ENCODE measurements around the gene MTFR1L.

Gene MTFR1L

DNA sequence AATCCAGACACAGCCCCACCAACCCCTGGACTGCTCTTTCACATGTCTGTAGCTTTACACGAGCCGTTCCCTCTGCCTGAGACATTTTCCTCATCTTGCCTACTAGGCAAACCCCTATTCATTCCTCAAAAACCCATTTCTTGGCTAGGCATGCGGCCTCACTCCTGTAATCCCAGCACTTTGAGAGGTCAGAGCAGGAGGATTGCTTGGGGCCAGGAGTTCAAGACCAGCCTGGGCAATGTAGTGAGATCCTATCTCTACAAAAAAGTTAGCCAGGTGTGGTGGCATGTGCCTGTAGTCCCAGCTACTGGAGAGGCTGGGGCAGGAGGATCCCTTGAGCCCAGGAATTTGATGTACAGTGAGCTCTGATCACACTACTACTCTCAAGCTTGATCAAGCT lies 44.7 kb downstream of the MTFR1L start:
- DNase-seq: no peak

DNA sequence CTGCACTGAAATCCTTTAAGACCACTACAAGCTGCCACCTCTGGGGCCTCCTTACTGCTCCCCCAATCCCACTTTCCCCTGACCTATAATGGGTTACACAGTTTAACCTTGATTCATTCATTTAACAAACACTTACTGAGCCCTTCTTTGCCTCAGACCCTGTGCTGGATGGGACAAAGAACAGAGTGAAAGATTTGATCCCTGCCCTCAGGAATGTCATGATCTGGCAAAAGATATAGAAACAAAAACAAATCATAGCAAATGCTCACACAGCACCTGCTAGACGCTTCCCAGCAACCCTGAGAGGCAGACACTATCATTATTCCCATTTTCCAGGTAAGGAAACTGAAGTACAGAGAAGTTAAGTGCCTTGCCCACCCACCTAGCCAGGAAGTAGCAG lies 46.5 kb downstream of the MTFR1L start:
- DNase-seq: no peak

DNA sequence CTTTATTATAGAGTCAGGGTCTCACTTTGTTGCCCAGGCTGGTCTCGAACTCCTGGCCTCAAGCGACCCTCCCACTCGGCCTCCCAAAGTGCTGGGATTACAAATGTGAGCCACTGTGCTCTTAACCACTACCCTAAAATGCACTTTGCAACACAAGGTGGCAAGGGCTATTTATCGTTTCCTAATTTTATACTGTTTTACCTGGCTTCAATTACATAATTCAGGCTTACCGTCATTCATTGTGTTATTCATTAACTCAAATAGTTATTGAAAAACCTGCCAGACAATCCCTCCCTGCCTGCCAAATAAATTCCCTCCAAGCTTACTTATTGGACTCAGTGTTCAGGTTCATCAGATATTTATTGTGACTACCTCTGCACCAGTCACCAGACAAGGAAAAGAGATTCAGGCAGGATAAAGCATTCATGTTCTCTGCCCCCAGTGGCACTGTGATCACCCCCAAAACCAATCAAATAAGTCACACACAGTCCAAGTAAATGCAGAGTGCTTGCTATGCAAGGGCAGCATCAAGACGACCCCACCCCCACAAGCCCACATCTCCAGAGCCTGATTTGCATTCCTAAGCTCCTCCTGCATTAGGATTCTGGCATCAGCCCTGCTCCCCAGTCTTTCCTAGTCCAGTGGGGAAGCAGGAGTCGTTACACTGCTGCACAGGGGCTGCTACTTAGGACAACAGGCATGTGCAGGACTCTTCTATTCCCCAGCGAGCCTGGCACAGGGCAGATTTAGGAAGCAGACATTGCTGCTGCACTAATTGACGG lies 47.6 kb downstream of the MTFR1L start:
- DNase-seq: no peak

- DNase-seq: no peak
These were observed 50.3 kb downstream of the MTFR1L start for GRCh38 chr1:25869909-25870606.

- no peak for DNase-seq
These were observed 50.9 kb downstream of the MTFR1L start for GRCh38 chr1:25870614-25871013.

GRCh38 chr1:25871086-25871703 lies 51.4 kb downstream of the MTFR1L start:
- DNase-seq: no peak

DNA sequence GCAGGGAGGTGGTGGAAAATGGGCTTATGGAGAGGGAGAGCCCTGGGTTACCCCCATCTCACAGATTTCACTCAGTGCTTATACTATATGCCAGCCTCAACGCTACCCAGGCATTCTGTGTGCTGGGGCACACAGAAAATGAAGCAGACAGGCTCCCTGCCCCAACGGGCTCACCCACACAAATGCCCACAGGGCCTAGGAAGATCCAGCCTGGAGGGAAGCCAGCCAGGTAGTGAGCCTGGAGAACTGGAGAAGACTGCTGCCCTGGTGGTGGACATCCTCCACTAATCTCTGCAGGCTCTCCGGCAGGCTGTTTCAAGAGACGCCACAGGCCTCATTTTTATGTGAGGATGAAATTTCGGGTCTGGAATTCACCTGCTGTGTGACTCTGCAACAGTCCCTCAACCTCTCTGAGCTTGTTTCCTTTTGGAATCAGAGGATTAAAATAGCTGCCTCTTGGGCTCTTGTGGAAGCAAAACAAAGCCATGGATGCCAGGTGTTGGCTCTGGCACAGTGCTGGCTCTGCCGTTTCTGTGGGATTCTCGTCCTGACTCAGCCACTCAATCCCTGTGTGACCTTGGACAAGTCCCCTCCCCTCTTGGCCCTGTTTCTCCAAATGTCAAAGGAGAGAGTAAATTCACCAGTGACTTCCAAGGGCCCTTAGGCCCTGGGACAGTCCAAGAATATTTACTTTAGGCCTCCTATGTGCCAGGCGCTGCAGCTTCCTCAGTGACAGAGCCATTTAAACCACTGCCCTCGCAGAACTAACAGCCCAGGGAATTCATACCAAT lies 52.1 kb downstream of the MTFR1L start:
- DNase-seq: no peak

DNA sequence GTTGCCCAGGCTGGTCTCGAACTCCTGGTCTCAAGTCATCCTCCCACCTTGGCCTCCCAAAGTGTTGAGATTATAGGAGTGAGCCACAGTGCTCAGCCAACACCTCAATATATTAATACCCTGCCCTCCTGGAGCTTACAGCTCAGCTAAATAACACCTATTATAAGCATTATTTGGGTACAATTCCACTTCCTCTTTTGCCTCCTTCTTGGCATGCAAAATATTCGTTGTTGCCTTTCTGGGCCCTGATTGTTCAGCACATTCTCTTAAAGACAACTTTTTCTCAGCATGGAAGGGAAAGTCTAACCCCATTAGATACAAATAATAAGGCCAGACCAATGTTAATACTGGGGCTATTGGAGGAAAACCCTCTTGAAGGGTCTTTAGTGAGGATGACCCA lies 53.0 kb downstream of the MTFR1L start:
- no peak for DNase-seq

DNA sequence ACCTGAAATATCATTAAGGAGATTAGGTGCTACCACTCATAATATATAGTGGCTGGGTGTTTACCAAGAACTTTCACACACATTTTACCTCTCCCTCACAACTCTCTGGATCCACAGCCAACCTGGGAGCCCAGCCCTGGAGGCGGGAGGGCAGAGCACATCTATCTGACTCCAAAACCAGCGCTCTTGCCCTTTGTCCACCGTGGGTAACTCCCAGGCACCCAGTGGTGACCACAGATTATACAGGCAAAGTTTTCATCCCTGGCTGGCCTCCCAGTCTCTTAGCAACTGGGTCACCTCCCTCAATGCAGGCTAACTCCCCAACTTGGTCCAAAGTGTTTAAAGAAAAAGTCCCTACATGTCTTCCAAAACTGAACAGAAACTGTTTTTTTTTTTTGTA lies 53.4 kb downstream of the MTFR1L start:
- no peak for DNase-seq

DNA sequence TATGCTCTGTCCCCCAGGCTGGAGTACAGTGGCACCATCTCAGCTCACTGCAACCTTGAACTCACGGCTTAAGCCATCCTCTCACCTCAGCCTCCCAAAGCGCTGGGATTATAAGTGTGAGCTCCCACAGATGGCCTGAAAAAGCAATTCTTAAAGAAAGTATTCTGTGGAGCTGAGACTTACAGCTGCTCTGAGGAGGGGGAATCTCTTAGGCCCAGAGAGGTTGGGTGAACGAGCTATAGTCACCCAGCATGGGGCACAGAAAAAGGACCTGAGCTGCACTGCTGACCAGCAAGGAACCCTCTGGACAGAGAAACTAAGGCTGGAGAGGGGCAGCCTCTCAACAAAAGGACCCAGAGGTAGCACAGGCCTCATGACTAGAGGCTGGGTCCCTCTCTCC lies 54.5 kb downstream of the MTFR1L start:
- no peak for DNase-seq

DNA sequence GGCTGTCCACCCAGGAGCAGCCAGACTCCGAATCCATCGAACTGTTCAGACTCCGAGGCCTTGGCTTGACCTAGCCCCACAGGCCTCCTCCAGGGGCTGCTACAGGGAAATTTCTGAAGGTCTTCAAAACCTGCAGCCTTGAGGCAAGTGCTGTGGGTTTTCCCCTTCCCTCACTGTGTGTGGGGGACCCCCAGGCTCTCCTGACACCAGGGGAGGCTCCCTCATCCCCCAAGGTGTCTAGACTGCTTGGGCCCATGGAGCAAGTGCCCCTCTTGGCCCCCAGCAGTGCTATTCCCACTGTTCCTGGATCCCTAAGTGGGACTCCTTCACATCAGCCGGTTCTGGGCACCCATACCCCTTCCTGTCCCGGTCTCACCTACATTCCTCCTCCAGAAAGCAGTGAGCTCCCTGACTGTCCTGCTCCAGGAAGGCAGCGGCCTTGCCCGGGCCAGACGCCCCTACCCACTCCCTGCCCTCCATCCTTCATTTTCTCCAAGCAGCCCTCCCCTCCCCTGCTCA lies 54.9 kb downstream of the MTFR1L start:
- DNase-seq: no peak

DNA sequence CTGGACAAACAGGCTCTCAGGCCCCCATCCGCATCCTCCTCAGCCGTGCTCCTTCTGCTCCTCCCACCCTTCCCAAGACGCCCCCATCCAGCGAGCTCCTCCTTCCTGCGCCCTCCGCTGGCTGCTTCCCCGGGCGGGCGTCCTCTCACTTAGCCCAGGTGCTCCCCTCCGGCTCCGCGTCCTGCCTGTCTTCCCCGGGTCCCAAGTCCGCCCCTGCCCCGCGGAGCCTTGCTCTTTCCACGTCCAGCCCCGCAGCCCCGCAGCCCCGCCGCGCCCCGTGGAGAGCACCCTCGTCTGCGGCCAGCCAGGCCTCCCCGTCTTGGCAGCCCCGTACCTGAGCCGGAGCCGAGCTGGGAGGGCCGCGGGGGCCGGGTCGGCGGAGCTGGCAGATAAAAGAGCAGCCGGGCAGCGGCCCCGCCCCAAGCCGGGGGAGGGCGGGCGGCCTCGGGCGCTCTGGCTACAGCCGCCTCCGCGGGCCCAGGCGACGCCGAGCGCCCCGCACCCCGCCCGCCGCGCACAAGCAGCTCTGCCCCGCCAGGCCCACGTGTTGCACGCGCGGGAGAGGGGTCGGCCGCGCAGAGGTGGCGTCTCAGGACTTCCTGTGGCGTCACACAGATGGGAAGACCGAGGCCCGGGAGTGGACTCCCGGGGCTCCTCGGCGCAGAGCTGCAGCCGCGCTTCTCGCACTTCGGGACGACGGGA lies 55.6 kb downstream of the MTFR1L start, which contains the start of gene PAQR7:
Gene PAQR7 (minus strand): TSS at position 555 of the 702 bp plus-strand sequence. CDS start 11,869 bp downstream, outside the sequence.
- DNase-seq: peak; percentile 82

- DNase-seq: no peak
These were observed 56.3 kb downstream of the MTFR1L start for GRCh38 chr1:25875856-25876692.

DNA sequence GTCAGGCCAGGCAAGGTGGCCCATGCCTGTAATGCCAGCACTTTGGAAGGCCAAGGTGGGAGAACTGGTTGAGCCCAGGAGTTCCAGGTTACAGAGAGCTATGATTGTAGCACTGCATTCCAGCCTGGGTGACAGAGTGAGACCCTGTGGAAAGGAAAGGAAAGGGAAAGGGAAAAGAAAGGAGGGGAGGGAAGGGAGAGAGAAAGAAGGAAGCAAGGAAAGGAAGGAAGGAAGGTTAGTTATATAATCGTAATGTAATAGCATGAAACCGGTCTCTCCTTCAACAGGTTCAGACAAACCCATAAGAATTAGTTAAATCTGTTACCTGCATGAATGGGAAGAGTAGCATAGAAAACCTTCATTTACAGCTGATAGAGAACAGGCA lies 56.9 kb downstream of the MTFR1L start:
- DNase-seq: no peak

GRCh38 chr1:25877155-25877554 lies 57.4 kb downstream of the MTFR1L start:
- DNase-seq: no peak

GRCh38 chr1:25878690-25879089 lies 58.9 kb downstream of the MTFR1L start:
- no peak for DNase-seq

DNA sequence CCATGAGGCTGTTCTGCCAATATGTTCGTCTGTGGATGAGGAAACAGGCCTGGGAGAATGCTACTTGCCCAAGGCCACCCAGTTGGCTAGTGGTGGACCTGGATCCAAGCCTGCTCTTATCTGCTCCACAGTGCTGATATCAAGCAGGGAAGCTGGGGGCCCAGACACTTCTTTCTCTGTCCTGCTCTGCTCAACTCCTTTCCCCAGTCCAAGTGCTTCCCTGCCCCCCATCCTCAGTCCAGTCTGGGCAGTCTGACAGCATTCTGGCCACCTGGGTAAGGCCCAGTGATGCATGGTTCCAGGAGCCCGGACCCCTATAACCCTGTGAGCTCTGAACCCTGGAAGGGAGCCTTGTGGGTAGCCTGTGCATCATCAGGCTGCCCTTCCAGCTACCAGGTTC lies 59.9 kb downstream of the MTFR1L start:
- no peak for DNase-seq

DNA sequence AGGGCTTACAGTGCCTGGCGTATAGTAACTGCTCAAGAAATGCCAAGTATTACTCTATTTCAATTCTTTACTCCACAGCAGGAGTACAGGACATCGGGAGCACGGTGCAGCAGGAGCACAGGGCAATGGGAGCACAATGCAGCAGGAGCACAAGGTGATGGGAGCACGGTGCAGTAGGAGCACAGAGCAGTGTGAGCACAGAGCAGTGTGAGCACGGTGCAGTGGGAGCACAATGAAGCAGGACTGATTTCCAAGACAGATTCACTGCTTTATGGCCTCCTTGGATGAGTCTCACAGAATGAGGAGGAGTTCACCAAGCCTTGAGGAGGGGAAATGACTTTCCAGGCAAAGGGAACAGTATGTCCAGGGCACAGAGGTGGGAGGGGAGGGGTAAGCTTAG lies 60.8 kb downstream of the MTFR1L start:
- DNase-seq: no peak

DNA sequence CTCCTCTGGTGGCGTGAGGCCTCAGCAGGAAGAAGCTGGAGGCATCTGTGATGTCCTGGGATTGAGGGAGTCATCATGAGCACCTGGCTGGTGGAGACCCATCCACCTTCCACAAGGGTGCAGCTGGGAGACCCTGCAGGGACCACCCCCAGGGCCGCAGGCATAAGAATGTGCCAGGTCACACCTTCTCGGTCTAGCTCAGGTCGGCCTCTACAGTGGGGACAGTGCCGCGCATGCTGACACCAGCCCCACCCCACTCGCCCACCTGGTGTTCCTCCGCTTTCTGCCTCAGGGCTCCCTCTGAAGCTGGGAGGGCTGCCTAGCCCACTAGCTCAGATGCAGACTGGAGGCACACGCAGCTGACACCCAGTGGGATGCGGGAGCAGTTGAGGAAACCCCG lies 61.5 kb downstream of the MTFR1L start:
- DNase-seq: no peak
